HUDEP-2 (cell line): ENCODE results near the gene PNPLA6.

Experiments
- DNase-seq, 76 experiments: peaks; one replicate each; lab custom pipeline; 2025; ENCODE audit not compliant: unreplicated experiment in 76 of 76; lab: John Stamatoyannopoulos, UW

PNPLA6 gene

GRCh38 chr19:7513809-7514642 lies 21.5 kb upstream of the PNPLA6 start:
- DNase-seq, result no peak

- no peak for DNase-seq
These were observed 20.3 kb upstream of the PNPLA6 start for GRCh38 chr19:7515110-7515644.

- DNase-seq, result peak in 32 of 76 experiments; percentile 3 to 59 (median 34)
These were observed 19.8 kb upstream of the PNPLA6 start, which contains the start of gene ZNF358 for GRCh38 chr19:7515645-7516151. Gene ZNF358 (plus strand): TSS chr19:7516103. CDS start chr19:7519243, 3,140 bp downstream.

- DNase-seq, result no peak
These were observed 19.2 kb upstream of the PNPLA6 start for GRCh38 chr19:7516333-7516732.

- DNase-seq, result no peak
These were observed 18.6 kb upstream of the PNPLA6 start for GRCh38 chr19:7516878-7517277.

- no peak for DNase-seq
These were observed 16.0 kb upstream of the PNPLA6 start for GRCh38 chr19:7519361-7520130.

GRCh38 chr19:7520131-7521051 lies 15.1 kb upstream of the PNPLA6 start:
- DNase-seq, result no peak

GRCh38 chr19:7521551-7522071 lies 13.9 kb upstream of the PNPLA6 start:
- no peak for DNase-seq

GRCh38 chr19:7522072-7522922 lies 13.2 kb upstream of the PNPLA6 start, which contains the start of gene MCOLN1:
Gene MCOLN1 (plus strand): TSS chr19:7522624. CDS start chr19:7522751, 127 bp downstream.
- peak in 74 of 76 experiments; percentile 81 to 100 (median 99) for DNase-seq

GRCh38 chr19:7522923-7523667 lies 12.4 kb upstream of the PNPLA6 start:
- peak in 65 of 76 experiments; percentile 19 to 79 (median 56) for DNase-seq

GRCh38 chr19:7524523-7524922 lies 11.0 kb upstream of the PNPLA6 start:
- DNase-seq, result no peak

GRCh38 chr19:7524992-7525739 lies 10.4 kb upstream of the PNPLA6 start:
- no peak for DNase-seq

GRCh38 chr19:7526059-7526929 lies 9.2 kb upstream of the PNPLA6 start:
- DNase-seq, result peak in 62 of 76 experiments; percentile 12 to 74 (median 48)

- no peak for DNase-seq
These were observed 7.9 kb upstream of the PNPLA6 start for GRCh38 chr19:7527516-7528191.

- DNase-seq, result no peak
These were observed 7.4 kb upstream of the PNPLA6 start for GRCh38 chr19:7528192-7528519.
